DND-41 (cell line): ENCODE data around the gene TMEM217.

Experiments used
- ATAC-seq: fragments of 200-7000 bp; cut with Tn5 transposase; 3 replicates; pipeline ENCODE4 v1.9.1; 2021; ENCODE audit warnings: low read depth; ENCODE audit not compliant: insufficient read depth
- DNase-seq: peaks from one replicate; pipeline ENCODE4 v3.0.0-alpha.2; 2020
- H2AFZ ChIP-seq: 2 replicates; pipeline ENCODE4 v1.6.0; 2012; ENCODE audit warnings: low read depth, low read length
- H3K27ac ChIP-seq: 2 replicates; pipeline ENCODE4 v1.5.1; 2012; ENCODE audit warnings: low read length, inconsistent platforms
- H3K27me3 ChIP-seq: fragments of 200-600 bp; sonication (generic); 2 replicates; pipeline ENCODE4 v1.6.0; 2012; ENCODE audit warnings: low read length, mild to moderate bottlenecking, inconsistent platforms; ENCODE audit not compliant: insufficient read depth, poor library complexity
- H3K36me3 ChIP-seq: 2 replicates; pipeline ENCODE4 v1.5.1; 2012; ENCODE audit warnings: low read length, inconsistent platforms; ENCODE audit not compliant: insufficient read depth
- H3K4me1 ChIP-seq: 2 replicates; pipeline ENCODE4 v1.5.1; 2012; ENCODE audit warnings: mild to moderate bottlenecking, low read length; ENCODE audit not compliant: insufficient read depth
- H3K4me2 ChIP-seq: 2 replicates; pipeline ENCODE4 v1.6.0; 2012; ENCODE audit warnings: mild to moderate bottlenecking, moderate library complexity, low read length, inconsistent platforms; ENCODE audit not compliant: insufficient read depth
- H3K4me3 ChIP-seq, 2 experiments: fragments of 200-600 bp in 1 of 2; shearing (Covaris generic) in 1 of 2; 2 replicates each; pipeline ENCODE4 v1.5.1; 2012 to 2016; ENCODE audit warnings: inconsistent platforms in 2 of 2, low read length in 2 of 2, mild to moderate bottlenecking in 2 of 2, low read depth in 1 of 2, moderate library complexity in 1 of 2
- H3K79me2 ChIP-seq: 2 replicates; pipeline ENCODE4 v1.6.0; 2012; ENCODE audit warnings: low read length, inconsistent platforms; ENCODE audit not compliant: insufficient read depth
- H3K9ac ChIP-seq: 2 replicates; pipeline ENCODE4 v1.6.0; 2012; ENCODE audit warnings: low read depth, mild to moderate bottlenecking, inconsistent platforms, low read length, moderate library complexity
- H3K9me3 ChIP-seq: 2 replicates; pipeline ENCODE4 v1.5.1; 2012; ENCODE audit warnings: low read length, moderate library complexity, mild to moderate bottlenecking, inconsistent platforms; ENCODE audit not compliant: insufficient read depth, severe bottlenecking
- H4K20me1 ChIP-seq: 2 replicates; pipeline ENCODE4 v1.6.0; 2012; ENCODE audit warnings: low read length; ENCODE audit not compliant: insufficient read depth
- EZH2 ChIP-seq: IDR thresholded peaks from 3 replicates; pipeline ENCODE4 v1.6.1; 2012; ENCODE audit warnings: borderline replicate concordance, low read depth, mild to moderate bottlenecking, moderate library complexity, low read length, inconsistent platforms; ENCODE audit not compliant: severe bottlenecking
- TF ChIP-seq, protein P1 (sequence below): IDR thresholded peaks from 2 replicates; pipeline ENCODE4 v1.5.1; 2012; ENCODE audit warnings: borderline replicate concordance, low read length, moderate library complexity, mild to moderate bottlenecking; ENCODE audit not compliant: poor library complexity, severe bottlenecking; ENCODE audit errors: extremely low read depth

The TMEM217 gene

GRCh38 chr6:37304766-37305165, 46.8 kb upstream of the TMEM217 start:
- Histone ChIP-seq H3K27me3 (no peaks in the 10 kb centered on the region), H3K27ac (no peak overlapping the region), H3K79me2 (peaks cover 3% of the 10 kb centered on the region; the same call in 1 of the 2 replicates), H3K36me3 (peaks cover 84% of the 10 kb centered on the region), H4K20me1 (no peaks in the 10 kb centered on the region), H3K9ac (no peak overlapping the region), H3K4me3 (no peak overlapping the region), H2AFZ (no peak overlapping the region), H3K4me1 (peaks cover 37% of the 10 kb centered on the region), H3K9me3 (no peaks in the 10 kb centered on the region), H3K4me2 (no peak overlapping the region)
- DNase-seq (no peak), ATAC-seq (no peak)
- no peak for TF ChIP-seq EZH2
- TF ChIP-seq, protein P1, sequence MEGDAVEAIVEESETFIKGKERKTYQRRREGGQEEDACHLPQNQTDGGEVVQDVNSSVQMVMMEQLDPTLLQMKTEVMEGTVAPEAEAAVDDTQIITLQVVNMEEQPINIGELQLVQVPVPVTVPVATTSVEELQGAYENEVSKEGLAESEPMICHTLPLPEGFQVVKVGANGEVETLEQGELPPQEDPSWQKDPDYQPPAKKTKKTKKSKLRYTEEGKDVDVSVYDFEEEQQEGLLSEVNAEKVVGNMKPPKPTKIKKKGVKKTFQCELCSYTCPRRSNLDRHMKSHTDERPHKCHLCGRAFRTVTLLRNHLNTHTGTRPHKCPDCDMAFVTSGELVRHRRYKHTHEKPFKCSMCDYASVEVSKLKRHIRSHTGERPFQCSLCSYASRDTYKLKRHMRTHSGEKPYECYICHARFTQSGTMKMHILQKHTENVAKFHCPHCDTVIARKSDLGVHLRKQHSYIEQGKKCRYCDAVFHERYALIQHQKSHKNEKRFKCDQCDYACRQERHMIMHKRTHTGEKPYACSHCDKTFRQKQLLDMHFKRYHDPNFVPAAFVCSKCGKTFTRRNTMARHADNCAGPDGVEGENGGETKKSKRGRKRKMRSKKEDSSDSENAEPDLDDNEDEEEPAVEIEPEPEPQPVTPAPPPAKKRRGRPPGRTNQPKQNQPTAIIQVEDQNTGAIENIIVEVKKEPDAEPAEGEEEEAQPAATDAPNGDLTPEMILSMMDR: no peak

GRCh38 chr6:37303891-37304503, 46.1 kb upstream of the TMEM217 start:
- DNase-seq (peak; percentile 42), ATAC-seq (peak; percentile 85)
- Histone ChIP-seq H3K27me3 (no peaks in the 10 kb centered on the region), H3K79me2 (no peaks in the 10 kb centered on the region; the same call in 1 of the 2 replicates), H3K9ac (no peak overlapping the region), H3K4me1 (peaks cover 30% of the 10 kb centered on the region), H3K36me3 (peaks cover 82% of the 10 kb centered on the region), H4K20me1 (no peaks in the 10 kb centered on the region), H3K27ac (peak overlapping the region; percentile 56), H2AFZ (no peak overlapping the region), H3K4me2 (no peak overlapping the region), H3K4me3 (no peak overlapping the region), H3K9me3 (no peaks in the 10 kb centered on the region)
- TF ChIP-seq, protein P1: peak; percentile 73
- TF ChIP-seq EZH2: no peak

DNA sequence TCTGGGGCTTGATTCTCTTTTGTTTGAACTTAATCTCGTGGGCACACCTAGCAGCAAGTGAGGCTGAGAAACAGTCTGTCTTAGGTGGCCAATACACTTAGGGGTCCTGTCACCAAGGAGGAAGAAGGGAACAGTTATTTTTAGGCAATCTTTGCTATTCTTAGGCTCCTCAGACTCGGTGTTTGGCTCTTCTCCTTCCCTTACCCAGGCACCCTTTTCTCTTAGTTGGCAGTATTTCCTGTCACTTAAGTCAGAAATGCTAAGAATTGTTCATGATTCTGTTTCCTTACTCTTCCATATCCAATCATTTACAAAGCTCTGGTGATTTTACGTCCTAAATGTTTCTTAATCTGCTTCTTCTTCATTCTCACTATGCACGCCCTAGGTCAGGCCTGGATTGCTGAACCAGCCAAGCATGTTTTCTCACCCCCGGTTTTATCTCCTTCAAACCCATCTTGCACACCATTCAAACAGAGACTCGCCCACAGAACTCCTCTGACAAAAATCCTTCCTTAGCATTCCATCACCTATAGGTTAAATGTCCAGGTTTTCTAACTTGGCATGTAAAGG, 45.2 kb upstream of the TMEM217 start:
- no peaks in the 10 kb centered on the region for H3K27me3 ChIP-seq
- no peak overlapping the region for H3K9ac ChIP-seq
- no peak for ATAC-seq
- H4K20me1 ChIP-seq: no peaks in the 10 kb centered on the region
- DNase-seq: no peak
- H3K36me3 ChIP-seq: peaks cover 77% of the 10 kb centered on the region
- peak overlapping the region; percentile 56 for H3K27ac ChIP-seq
- H3K4me1 ChIP-seq: peaks cover 30% of the 10 kb centered on the region
- no peak overlapping the region for H3K4me3 ChIP-seq
- no peak overlapping the region for H3K4me2 ChIP-seq
- TF ChIP-seq, protein P1: no peak
- TF ChIP-seq EZH2: no peak
- no peaks in the 10 kb centered on the region for H3K9me3 ChIP-seq
- no peaks in the 10 kb centered on the region; the same call in 1 of the 2 replicates for H3K79me2 ChIP-seq
- no peak overlapping the region for H2AFZ ChIP-seq
